H1 (cell line): ENCODE data around the gene CELA1.

Experiments used
- CBX8 ChIP-seq: fragments of 300-800, 300-1000 bp; sonication (generic); IDR thresholded peaks from 2 replicates; pipeline ENCODE4 v1.7.1; 2016; ENCODE audit warnings: low read depth, low read length, borderline replicate concordance
- CHD2 ChIP-seq: IDR thresholded peaks from 2 replicates; pipeline ENCODE4 v1.6.1; 2012; ENCODE audit warnings: low read length, improper control_type of control experiment
- CTCF ChIP-seq, 3 experiments: IDR thresholded peaks; 1 replicate in 2 of 3; 2 replicates in 1 of 3; pipeline versions ENCODE4 v1.5.1 to v1.6.1; 2011; ENCODE audit warnings: low read length in 3 of 3, mild to moderate bottlenecking in 3 of 3, inconsistent platforms in 2 of 3, low read depth in 1 of 3, moderate library complexity in 1 of 3; ENCODE audit not compliant: insufficient read depth in 1 of 3; ENCODE audit errors: control extremely low read depth in 1 of 3
- EZH2 ChIP-seq: fragments of 200-600 bp; sonication (generic); IDR thresholded peaks from 2 replicates; pipeline ENCODE4 v1.7.1; 2012; ENCODE audit warnings: low read depth, mild to moderate bottlenecking, moderate library complexity, low read length, inconsistent platforms; ENCODE audit not compliant: severe bottlenecking
- TEAD4 ChIP-seq: IDR thresholded peaks from 2 replicates; pipeline ENCODE4 v1.6.1; 2012; ENCODE audit warnings: low read depth, low read length, inconsistent platforms, mixed read lengths
- USF2 ChIP-seq: IDR thresholded peaks from 2 replicates; pipeline ENCODE4 v1.6.1; 2011; ENCODE audit warnings: low read length, improper control_type of control experiment

GRCh38 chr12:51372021-51372420, 25.5 kb upstream of the CELA1 start:
- no peak for TF ChIP-seq USF2
- no peak for TF ChIP-seq EZH2
- TF ChIP-seq CTCF (IDR thresholded peaks at IDR 0.05; ENCODE audit: control extremely low read depth in 1 of 3, insufficient read depth in 1 of 3, low read depth in 1 of 3, low read length in 3 of 3) = no peak
- TF ChIP-seq CHD2 = no peak
- TF ChIP-seq TEAD4 = no peak
- TF ChIP-seq CBX8 = no peak
